SH-SY5Y (cell line): Measurements from ENCODE around the gene HCN4.

Experiments
- GATA2 ChIP-seq: IDR thresholded peaks from 2 replicates; pipeline ENCODE4 v1.6.1; 2011; ENCODE audit warnings: mild to moderate bottlenecking, low read depth, low read length
- GATA3 ChIP-seq: IDR thresholded peaks from 2 replicates; pipeline ENCODE4 v1.6.1; 2011; ENCODE audit warnings: low read depth, mild to moderate bottlenecking, low read length, moderate library complexity

Gene HCN4

GRCh38 chr15:73340502-73341192 is 28.1 kb downstream of the HCN4 start:
- TF ChIP-seq GATA2 (no peak), GATA3 (no peak)

- TF ChIP-seq GATA2: no peak
- TF ChIP-seq GATA3: no peak
Observed at GRCh38 chr15:73338606-73339374, 30.0 kb downstream of the HCN4 start.

GRCh38 chr15:73338058-73338457 is 30.7 kb downstream of the HCN4 start:
- TF ChIP-seq GATA2: no peak
- TF ChIP-seq GATA3: no peak

GRCh38 chr15:73337187-73337586 is 31.6 kb downstream of the HCN4 start:
- TF ChIP-seq GATA2 (no peak), GATA3 (no peak)

GRCh38 chr15:73336756-73337155 is 32.0 kb downstream of the HCN4 start:
- no peak for TF ChIP-seq GATA2
- no peak for TF ChIP-seq GATA3

- no peak for TF ChIP-seq GATA2
- TF ChIP-seq GATA3: no peak
Observed at GRCh38 chr15:73335471-73335870, 33.3 kb downstream of the HCN4 start.

GRCh38 chr15:73335026-73335425 is 33.7 kb downstream of the HCN4 start:
- TF ChIP-seq GATA2 (no peak), GATA3 (no peak)

- TF ChIP-seq GATA2 (no peak), GATA3 (no peak)
Observed at GRCh38 chr15:73334086-73334485, 34.7 kb downstream of the HCN4 start.

GRCh38 chr15:73333001-73333400 is 35.8 kb downstream of the HCN4 start:
- no peak for TF ChIP-seq GATA2
- TF ChIP-seq GATA3: no peak

- TF ChIP-seq GATA3 (no peak), GATA2 (no peak)
Observed at GRCh38 chr15:73331991-73332925, 36.5 kb downstream of the HCN4 start.

GRCh38 chr15:73331501-73331900 is 37.3 kb downstream of the HCN4 start:
- no peak for TF ChIP-seq GATA2
- TF ChIP-seq GATA3: no peak

- no peak for TF ChIP-seq GATA2
- TF ChIP-seq GATA3: no peak
Observed at GRCh38 chr15:73330206-73331051, 38.3 kb downstream of the HCN4 start.

- no peak for TF ChIP-seq GATA3
- no peak for TF ChIP-seq GATA2
Observed at GRCh38 chr15:73329501-73330200, 39.1 kb downstream of the HCN4 start.

- no peak for TF ChIP-seq GATA2
Observed at GRCh38 chr15:73328981-73329380, 39.8 kb downstream of the HCN4 start.
